DMS79 (cell line): ENCODE results near the gene CRYGA.
A peak's percentile ranks its signal among the peaks of the same experiment; 100 is the strongest.
"Not testable (repeated sequence)": the region's sequence is repeated elsewhere in the genome, so short reads cannot be mapped to it uniquely, and the experiment has no call there.

Experiments
- DNase-seq: peaks from one replicate; lab custom pipeline; 2025; lab: John Stamatoyannopoulos, UW

CRYGA gene

GRCh38 chr2:208125251-208125650 is 38.1 kb downstream of the CRYGA start:
- no peak for DNase-seq

DNA sequence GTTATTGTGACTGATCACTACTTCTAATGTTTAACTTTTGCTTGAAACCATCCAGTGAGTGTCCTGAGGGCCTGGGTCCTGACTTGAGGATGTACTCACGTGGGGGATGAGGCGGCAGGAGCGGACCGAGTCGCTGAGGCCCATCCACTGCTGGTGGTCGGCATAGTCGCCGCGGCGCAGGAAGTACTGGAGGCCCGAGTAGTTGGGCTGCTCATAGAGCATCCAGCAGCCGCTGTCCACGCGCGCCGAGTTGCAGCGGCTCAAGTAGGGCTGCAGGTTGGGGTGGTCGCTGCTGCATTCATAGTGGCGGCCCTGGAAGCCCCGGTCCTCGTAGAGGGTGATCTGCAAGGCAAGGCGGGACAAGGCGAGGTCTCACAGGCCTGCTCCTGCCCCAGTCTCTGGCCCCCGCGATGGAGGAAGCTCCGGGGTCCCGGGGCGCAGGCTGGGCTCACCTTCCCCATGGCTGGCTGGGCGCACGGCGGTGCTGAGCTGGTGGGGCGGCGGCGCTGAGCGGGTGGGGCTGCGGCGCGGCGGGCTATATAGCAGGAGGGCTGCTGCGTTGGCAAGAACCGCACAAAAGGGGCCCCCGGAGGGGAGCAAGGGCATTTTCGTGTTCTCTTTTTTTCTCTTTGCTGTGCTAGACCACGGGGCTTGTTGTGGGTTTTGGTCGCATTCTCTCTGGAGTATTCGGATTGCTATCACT is 39.2 kb downstream of the CRYGA start, which contains the start of gene CRYGD:
Gene CRYGD (minus strand): TSS at position 512 of the 703 bp plus-strand sequence. CDS start 51 bp downstream, at position 461.
- not testable (repeated sequence) for DNase-seq

DNA sequence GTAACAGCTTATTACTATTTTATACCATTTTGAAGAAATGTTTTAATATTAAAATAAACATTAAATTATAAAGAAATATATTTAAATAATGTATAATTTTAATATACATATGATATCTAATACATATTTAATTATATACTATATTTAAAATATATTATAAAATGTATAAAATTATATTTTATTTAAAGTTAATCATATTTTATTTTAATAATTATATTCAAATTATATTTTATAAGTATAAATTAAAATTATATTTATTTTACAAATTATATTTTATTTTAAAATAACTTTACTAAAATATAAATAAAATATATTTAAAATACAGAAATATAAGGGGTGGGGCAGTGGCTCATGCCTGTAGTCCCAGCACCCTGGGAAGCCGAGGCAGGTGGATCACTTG is 41.1 kb downstream of the CRYGA start:
- no peak for DNase-seq

GRCh38 chr2:208118918-208119317 is 44.5 kb downstream of the CRYGA start:
- no peak for DNase-seq

- DNase-seq: not testable (repeated sequence)
Observed at GRCh38 chr2:208117390-208117789, 46.0 kb downstream of the CRYGA start.

- DNase-seq: peak; percentile 20
Observed at GRCh38 chr2:208112969-208113368, 50.4 kb downstream of the CRYGA start.

DNA sequence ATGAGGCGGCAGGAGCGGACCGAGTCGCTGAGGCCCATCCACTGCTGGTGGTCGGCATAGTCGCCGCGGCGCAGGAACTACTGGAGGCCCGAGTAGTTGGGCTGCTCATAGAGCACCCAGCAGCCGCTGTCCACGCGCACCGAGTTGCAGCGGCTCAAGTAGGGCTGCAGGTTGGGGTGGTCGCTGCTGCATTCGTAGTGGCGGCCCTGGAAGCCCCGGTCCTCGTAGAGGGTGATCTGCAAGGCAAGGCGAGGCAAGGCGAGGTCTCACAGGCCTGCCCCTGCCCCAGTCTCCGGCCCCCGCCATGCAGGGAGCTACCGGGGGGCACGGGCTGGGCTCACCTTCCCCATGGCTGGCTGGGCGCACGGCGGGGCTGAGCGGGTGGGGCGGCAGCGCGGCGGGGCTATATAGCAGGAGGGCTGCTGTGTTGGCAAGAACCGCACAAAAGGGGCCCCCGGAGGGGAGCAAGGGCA is 51.1 kb downstream of the CRYGA start:
- DNase-seq: not testable (repeated sequence)
